HG03378 (cell line): ENCODE results near the gene TMEM151A.
"Not testable (repeated sequence)": the region's sequence is repeated elsewhere in the genome, so short reads cannot be mapped to it uniquely, and the experiment has no call there.

Experiments used
- ATAC-seq: cut with Tn5 transposase; IDR thresholded peaks from one replicate; pipeline ENCODE4 v1.9.1; 2021; ENCODE audit warnings: mild to moderate bottlenecking, moderate library complexity; ENCODE audit not compliant: unreplicated experiment

The TMEM151A gene

GRCh38 chr11:66291706-66292542 lies at the start of gene TMEM151A:
Gene TMEM151A (plus strand): TSS chr11:66291894. CDS start chr11:66292014, 120 bp downstream.
- ATAC-seq = no peak

- no peak for ATAC-seq
These were observed 49.5 kb upstream of the TMEM151A start for GRCh38 chr11:66242095-66242765.

- no peak for ATAC-seq
These were observed 47.7 kb upstream of the TMEM151A start for GRCh38 chr11:66243782-66244535.

- no peak for ATAC-seq
These were observed 44.4 kb upstream of the TMEM151A start for GRCh38 chr11:66247295-66247694.

GRCh38 chr11:66247801-66248200 lies 43.9 kb upstream of the TMEM151A start:
- no peak for ATAC-seq

DNA sequence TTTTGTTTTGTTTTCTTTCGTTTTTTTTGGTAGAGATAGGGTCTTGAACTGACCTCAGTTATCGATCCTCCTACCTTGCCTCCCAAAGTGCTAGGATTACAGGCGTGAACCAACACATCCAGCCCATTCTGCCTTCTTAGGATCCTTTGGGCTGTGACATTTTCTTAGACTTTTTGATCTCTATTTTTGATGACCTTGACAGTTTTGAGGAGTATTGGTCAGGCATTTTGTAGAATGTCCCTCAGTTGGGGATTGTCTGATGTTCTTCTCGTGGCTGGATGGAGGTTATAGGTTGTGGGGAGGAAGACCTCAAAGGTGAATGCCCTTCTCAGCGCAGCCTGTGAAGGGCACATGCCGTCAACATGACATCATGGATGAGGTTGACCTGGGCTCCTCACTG lies 42.8 kb upstream of the TMEM151A start:
- no peak for ATAC-seq

- no peak for ATAC-seq
These were observed 39.9 kb upstream of the TMEM151A start for GRCh38 chr11:66251809-66252208.

- ATAC-seq = not testable (repeated sequence)
These were observed 38.6 kb upstream of the TMEM151A start for GRCh38 chr11:66253081-66253480.

GRCh38 chr11:66258473-66258893 lies 33.2 kb upstream of the TMEM151A start:
- ATAC-seq = no peak

- ATAC-seq = no peak
These were observed 32.5 kb upstream of the TMEM151A start for GRCh38 chr11:66259225-66259624.

- no peak for ATAC-seq
These were observed 31.7 kb upstream of the TMEM151A start for GRCh38 chr11:66259956-66260355.

GRCh38 chr11:66261578-66261977 lies 30.1 kb upstream of the TMEM151A start:
- ATAC-seq = no peak

- ATAC-seq = no peak
These were observed 29.5 kb upstream of the TMEM151A start for GRCh38 chr11:66262191-66262590.

- no peak for ATAC-seq
These were observed 29.0 kb upstream of the TMEM151A start for GRCh38 chr11:66262696-66263095.

- ATAC-seq = no peak
These were observed 28.5 kb upstream of the TMEM151A start for GRCh38 chr11:66263231-66263630.

- ATAC-seq = no peak
These were observed 27.9 kb upstream of the TMEM151A start for GRCh38 chr11:66263785-66264184.

- no peak for ATAC-seq
These were observed 27.3 kb upstream of the TMEM151A start for GRCh38 chr11:66264383-66264782.

- no peak for ATAC-seq
These were observed 26.8 kb upstream of the TMEM151A start for GRCh38 chr11:66264914-66265313.

DNA sequence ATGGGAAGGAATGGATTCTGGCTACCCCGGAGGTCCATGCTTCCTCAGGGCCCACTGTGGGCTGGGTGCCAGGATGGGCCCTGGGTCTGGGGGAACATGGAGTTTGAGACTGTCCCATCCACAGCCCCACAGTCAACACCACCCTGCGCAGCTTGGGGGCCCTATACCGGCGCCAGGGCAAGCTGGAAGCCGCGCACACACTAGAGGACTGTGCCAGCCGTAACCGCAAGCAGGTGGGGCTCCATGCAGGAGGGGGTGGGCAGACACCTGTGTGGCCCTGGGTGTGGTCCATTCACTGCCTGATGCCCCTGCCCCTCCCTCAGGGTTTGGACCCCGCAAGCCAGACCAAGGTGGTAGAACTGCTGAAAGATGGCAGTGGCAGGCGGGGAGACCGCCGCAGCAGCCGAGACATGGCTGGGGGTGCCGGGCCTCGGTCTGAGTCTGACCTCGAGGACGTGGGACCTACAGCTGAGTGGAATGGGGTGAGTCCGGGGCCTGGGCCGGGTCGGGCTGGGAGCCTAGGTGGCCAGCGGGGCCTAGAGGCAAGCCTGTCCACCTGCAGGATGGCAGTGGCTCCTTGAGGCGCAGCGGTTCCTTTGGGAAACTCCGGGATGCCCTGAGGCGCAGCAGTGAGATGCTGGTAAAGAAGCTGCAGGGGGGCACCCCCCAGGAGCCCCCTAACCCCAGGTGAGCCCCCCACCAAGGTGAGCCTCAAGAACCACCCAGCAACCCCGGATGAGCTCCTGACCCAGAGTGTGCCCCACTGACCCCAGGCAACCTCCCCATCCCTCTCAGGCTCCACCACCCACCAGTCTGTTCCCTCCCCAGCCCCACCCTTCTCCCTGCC lies 25.9 kb upstream of the TMEM151A start:
- no peak for ATAC-seq

DNA sequence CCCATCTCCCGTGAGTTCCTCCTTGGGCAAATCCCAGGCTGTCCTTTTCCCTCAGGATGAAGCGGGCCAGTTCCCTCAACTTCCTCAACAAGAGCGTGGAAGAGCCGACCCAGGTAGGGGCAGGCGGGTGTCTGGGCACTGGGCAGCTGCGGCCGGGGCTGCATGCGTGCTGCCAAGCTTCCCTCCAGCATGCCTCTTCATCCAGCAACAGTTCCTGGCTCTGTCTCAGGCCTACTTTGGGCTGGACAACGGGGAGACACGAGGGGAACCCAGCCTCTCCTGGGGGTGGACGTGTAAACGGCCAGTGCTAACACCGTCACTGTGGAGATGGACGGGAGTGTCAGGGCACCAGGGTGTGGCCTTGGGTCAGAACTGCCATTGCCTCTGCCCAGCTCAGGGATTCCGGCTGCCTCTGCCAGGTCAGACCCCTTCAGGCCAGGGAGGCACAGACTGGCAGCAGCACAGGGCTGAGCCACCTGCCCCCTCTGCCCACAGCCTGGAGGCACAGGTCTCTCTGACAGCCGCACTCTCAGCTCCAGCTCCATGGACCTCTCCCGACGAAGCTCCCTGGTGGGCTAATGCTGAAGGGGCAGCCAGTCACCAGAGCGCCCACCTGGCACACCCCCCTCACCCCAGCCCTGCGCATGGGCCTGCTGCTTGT lies 25.2 kb upstream of the TMEM151A start:
- no peak for ATAC-seq
